EL (cell line): Measurements from ENCODE around the gene BTBD9.
A peak's percentile ranks its signal among the peaks of the same experiment; 100 is the strongest.

Experiments
- DNase-seq: peaks from one replicate; pipeline ENCODE4 v3.0.0-alpha.2; 2016

The BTBD9 gene

GRCh38 chr6:38234141-38234540, 405.6 kb downstream of the BTBD9 start:
- DNase-seq = no peak

DNA sequence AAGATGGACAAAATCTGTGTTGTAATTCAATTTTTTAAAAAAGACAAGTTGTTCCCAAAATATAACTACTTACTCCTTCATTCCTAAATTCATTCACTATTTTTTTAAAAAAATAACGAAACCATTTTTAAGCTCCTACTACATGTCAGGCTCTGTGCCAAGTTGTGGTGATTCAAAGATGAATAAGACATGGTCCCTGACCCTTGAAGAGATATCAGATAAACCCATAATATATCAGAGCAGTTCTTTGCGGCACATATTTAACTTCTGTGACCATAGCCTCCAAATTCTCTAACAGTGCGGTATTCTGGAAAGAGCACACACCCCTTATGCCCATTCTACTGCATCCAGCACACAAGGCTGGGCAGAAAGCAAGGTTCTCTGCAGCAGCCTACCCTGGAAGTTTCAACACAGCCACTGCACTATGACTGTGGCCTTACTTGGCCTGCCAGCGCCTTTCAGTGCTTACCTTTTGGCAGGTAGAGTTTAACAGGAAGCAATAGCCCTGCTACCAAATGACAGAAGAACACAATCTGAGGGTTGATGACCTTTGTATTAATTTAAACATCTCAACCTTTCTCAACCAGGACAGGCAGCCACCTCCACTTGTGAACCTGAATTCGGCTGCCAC, 406.5 kb downstream of the BTBD9 start:
- peak; percentile 70 for DNase-seq

DNA sequence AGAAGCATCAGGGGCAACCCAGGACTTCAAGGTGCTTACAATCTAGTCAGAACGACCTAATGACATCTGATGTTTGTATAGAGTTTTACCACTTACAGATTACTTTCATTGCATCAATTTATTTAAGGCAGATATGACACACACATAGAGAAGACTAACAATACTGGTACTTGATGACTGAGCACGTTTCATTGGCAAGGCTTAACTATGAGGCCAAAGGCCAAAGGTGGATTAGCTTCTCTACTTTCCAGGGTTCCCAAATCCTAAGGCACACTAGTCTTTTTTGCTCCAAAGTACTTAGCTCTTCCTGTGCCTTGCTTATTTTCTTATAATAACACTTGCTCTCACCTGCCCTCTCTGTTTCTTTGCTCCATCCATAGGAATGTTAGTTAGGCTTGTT, 414.0 kb downstream of the BTBD9 start:
- DNase-seq = no peak

DNA sequence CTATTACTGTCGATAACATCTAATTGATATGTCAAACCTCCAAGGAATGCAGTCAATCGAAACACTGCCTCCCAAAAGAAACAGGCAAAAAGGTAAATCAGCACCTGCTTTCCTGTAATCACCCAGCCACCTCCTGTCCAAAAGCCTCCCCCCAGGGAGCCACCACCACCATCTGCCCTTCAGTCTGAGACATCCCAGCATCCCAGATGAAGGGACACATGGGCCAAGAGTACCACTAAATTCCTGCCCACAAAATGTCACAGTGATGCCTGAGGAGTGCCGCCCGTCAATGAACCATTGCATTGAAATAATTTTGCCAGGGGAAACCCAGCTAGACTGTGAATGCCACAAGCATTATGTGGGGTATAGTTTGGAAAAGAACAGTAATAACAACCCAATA, 418.5 kb downstream of the BTBD9 start:
- DNase-seq = no peak

- DNase-seq = no peak
These were observed 419.5 kb downstream of the BTBD9 start for GRCh38 chr6:38220069-38220723.

- no peak for DNase-seq
These were observed 421.5 kb downstream of the BTBD9 start for GRCh38 chr6:38218235-38218634.

DNA sequence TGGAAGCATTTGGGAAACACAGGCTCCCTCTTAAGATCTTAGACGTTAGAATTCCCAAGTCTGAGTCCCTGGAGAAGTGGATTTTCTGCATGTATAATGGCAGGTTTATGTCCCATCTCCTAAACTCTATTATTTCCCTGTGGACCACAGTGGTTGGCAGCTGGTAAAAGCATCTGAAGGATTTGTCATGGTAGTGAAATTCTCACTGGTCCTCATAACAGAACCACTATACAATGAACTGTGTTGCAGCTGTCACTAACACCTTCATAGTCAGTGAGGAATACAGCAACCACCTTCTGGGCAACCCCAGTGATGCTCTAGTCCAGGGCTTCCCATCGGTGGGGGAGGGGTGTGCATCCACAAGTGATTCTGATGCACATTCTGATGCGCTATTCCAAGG, 423.3 kb downstream of the BTBD9 start:
- no peak for DNase-seq

GRCh38 chr6:38215651-38216311, 423.9 kb downstream of the BTBD9 start:
- no peak for DNase-seq

- no peak for DNase-seq
These were observed 424.5 kb downstream of the BTBD9 start for GRCh38 chr6:38215225-38215624.

DNA sequence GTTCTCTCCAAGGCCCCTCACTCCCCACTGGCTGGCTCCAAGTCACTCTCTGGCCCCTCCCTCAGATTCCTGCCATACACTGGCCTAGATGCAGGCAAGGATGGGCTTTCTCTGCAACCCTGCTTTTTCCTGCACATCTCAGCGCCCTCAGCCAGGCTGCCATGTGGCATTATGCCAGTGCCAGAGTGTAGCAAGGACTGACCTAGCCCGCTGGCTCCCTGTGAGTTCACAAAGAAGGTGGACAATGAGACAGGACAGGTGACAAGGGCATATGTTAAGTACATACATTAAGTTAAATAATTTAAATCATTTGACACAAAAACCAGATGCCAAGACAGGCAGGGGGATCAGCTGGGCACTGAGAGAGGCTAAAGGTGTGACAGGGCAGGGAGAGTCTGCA, 425.6 kb downstream of the BTBD9 start:
- DNase-seq = no peak

- peak; percentile 19 for DNase-seq
These were observed 426.5 kb downstream of the BTBD9 start for GRCh38 chr6:38213251-38213658.

DNA sequence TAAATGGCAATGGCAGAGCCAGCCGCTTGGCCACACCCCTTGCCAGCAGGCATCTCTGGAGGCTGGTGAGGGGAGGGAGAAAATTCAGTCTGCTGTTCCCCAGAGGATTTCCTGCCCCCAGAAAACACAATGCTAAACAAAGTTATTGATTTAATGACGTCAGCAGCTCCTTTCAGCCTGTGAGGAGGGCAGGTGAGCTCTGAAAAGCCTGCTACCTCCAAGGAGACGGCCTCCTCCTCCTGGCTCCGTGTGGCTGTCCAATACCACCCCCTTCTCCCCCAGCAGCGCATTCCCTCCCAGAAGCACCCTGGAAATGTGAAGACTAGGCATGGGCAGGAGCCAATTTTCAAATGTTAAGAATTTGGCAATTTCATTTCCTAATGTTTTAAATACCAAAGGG, 427.1 kb downstream of the BTBD9 start:
- no peak for DNase-seq

- no peak for DNase-seq
These were observed 427.6 kb downstream of the BTBD9 start for GRCh38 chr6:38212116-38212515.

DNA sequence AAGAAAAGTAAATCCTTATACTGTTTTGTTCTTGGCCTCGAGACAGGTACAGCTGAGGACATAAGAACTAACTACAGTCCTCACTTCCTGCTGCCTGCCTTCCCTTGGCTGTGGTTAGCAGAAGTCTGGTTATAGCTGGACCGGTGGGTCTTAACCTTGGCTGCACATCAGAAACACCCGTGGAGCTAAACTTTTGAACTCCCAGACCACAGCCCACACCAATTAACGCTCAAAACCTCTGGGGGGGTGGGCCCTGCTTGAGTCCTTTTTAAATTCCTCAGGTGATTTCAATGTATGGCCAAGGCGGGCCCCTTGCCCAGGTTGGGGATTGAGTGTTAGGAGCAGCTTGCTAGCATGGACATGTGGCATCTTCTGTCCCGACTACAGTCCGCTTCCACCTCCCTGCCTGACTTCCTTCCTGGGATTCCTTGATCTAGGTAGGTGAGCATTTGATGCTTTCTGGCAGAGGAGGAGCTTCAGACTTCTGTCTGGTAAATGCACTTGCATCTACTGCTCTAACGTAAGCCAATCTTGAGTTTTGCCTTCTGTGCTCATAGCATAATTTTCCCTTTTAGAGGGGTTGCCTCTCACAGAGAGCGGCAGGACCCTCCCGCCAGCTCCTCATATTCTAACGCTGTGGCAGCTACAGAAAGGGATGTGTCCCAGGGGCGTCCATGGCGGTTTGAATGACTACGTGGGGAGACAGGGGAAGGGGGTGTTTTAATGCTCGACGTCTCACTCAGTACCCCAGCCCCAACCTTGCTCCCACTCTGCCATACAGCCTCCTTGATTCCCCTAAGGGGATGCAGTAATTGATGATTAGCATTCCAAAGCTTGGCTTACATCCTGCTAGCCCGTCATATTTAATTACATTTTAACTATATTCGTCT, 430.1 kb downstream of the BTBD9 start:
- DNase-seq = no peak

- DNase-seq = no peak
These were observed 431.7 kb downstream of the BTBD9 start for GRCh38 chr6:38208028-38208427.

GRCh38 chr6:38207375-38207774, 432.4 kb downstream of the BTBD9 start:
- no peak for DNase-seq

- no peak for DNase-seq
These were observed 441.5 kb downstream of the BTBD9 start for GRCh38 chr6:38198219-38198618.

DNA sequence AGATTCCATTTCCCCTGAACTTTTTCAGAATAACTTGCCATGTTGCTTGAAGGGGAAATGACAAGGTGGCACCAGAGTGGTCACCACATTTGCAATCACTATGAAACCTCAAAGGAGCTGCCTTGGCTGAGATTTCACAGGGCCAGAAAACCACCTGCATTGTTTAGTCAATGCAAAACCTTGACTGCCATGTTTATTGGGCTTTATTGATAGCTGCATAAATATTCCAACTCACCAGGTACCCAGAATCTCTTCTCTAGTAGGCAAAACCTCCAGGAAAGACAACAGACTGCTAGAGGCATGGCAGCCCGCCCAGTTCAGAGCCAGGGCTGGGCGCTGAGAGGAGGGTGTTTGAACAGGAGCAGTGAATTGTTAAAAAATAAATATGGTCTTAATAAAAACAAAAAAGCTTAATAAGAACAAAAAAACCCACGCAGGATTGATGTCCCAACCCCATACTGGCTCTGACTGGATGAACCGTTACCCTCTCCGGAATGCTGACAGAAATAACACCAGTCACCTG, 444.6 kb downstream of the BTBD9 start:
- DNase-seq = no peak

- DNase-seq = no peak
These were observed 445.1 kb downstream of the BTBD9 start for GRCh38 chr6:38194589-38194988.

DNA sequence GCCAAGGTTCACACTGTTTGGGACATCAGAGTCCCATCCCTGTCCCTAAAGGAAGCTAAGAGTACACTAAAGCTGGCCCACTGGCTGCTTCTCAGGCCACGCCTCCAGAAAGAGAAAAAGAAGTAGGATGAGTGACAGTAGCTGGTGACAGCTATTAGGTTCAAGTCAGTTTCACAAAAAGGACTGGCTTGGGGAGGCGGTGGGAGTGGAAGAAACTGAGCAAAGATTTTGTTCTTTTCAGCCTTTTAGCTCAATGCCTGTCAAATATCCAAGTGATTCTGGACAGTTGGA, 445.5 kb downstream of the BTBD9 start:
- no peak for DNase-seq

DNA sequence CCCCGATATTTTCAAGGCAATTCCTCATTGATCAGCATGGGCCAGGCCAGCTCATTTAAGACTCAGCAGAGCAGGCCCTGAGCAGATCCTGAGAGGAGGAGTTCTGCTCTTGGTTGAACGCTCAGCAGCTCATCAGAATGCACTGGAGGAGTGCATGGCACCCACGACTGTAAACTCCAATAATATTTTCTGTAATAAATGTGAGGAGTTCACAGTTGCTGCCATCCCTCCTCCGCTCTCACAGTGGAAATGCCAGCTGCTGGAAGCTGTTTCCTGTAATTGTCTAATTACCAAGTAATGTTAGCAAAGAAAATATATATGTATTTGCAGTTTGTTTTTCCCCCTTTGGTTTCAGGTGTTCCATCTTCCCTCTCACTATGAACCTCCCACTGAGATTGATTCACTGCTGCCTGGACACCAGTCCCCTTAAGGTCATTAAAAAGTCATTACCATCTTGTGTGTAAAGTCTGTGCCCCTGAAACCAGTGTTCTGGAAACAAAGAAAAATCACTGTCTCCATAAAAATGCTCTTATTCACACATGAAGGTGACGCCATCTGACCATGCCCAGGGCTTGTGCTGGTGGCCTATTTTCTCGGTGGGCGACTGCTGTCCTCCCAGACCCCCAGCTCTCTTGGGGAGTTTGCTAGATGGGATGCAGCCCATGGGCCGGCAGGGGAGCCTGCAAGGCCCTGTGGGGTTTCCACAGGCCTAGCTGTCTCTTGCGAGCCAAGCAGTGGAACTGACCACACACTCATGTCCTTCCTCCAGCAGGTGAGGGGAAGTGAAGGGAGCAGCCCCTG, 446.0 kb downstream of the BTBD9 start:
- DNase-seq = no peak

DNA sequence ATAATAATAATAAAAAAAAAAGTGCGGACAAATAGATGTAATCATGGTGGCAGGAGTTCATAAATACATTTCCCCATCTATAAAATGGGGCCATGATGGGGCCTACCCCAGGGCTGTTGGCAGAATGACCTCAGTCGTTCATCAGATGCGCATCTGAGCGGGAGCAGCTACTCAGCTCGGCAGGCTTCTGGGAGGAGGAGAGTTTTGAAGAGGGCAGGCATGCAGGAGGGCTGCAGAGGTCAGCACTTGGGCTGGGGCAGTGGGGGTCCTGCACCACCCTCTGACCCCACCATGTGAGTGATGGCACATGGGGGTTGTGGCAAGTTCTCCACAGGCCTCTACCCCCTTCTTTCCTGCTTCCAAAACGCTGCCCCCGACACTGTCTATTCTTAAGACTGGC, 446.7 kb downstream of the BTBD9 start:
- no peak for DNase-seq

DNA sequence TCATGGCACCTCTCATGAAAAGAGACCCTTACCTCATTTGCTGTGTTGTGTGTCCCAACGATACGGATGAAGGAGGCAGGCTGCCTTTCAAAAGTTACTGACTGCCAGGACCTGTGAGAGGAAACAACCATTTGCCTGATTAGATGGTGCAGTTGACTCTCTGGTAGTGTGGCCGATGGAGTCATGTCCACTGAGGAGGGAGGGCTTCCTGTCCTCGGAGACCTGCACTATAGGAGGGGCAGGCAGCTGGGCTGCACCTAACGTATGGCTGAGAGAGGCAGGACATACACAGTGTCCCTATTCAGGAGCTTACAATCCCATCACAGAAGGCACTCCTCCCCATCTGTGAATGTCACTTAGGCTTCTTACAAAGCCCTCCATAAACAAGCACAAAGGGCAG, 447.2 kb downstream of the BTBD9 start:
- DNase-seq = no peak
